GM19468 (cell line): ENCODE results near the gene B4GALT4.

Experiments
- ATAC-seq: cut with Tn5 transposase; IDR thresholded peaks from one replicate; pipeline ENCODE4 v1.9.1; 2021; ENCODE audit warnings: mild to moderate bottlenecking, moderate library complexity, moderate number of reproducible peaks; ENCODE audit not compliant: unreplicated experiment; ENCODE audit errors: extremely low read depth

B4GALT4 gene

GRCh38 chr3:119239206-119239820 is 1.4 kb downstream of the B4GALT4 start:
- no peak for ATAC-seq

- ATAC-seq: no peak
Measured at GRCh38 chr3:119238363-119238762, 2.3 kb downstream of the B4GALT4 start.

- no peak for ATAC-seq
Measured at GRCh38 chr3:119237299-119237698, 3.4 kb downstream of the B4GALT4 start.

GRCh38 chr3:119236756-119237155 is 3.9 kb downstream of the B4GALT4 start:
- ATAC-seq: no peak

GRCh38 chr3:119235151-119235550 is 5.5 kb downstream of the B4GALT4 start:
- no peak for ATAC-seq

GRCh38 chr3:119234610-119235009 is 6.1 kb downstream of the B4GALT4 start:
- no peak for ATAC-seq

- ATAC-seq: no peak
Measured at GRCh38 chr3:119230745-119231144, 9.9 kb downstream of the B4GALT4 start.

GRCh38 chr3:119230071-119230470 is 10.6 kb downstream of the B4GALT4 start:
- no peak for ATAC-seq

GRCh38 chr3:119229190-119229589 is 11.5 kb downstream of the B4GALT4 start:
- no peak for ATAC-seq

GRCh38 chr3:119228373-119229145 is 12.1 kb downstream of the B4GALT4 start:
- no peak for ATAC-seq

- ATAC-seq: no peak
Measured at GRCh38 chr3:119227070-119227850, 13.4 kb downstream of the B4GALT4 start.

- no peak for ATAC-seq
Measured at GRCh38 chr3:119225121-119225520, 15.6 kb downstream of the B4GALT4 start.

- ATAC-seq: no peak
Measured at GRCh38 chr3:119223511-119223910, 17.2 kb downstream of the B4GALT4 start.

GRCh38 chr3:119222391-119222790 is 18.3 kb downstream of the B4GALT4 start:
- ATAC-seq: no peak

- ATAC-seq: no peak
Measured at GRCh38 chr3:119221779-119222320, 18.8 kb downstream of the B4GALT4 start.

- ATAC-seq: no peak
Measured at GRCh38 chr3:119220970-119221667, 19.6 kb downstream of the B4GALT4 start.

- ATAC-seq: no peak
Measured at GRCh38 chr3:119220198-119220597, 20.5 kb downstream of the B4GALT4 start.

GRCh38 chr3:119219069-119219468 is 21.6 kb downstream of the B4GALT4 start:
- peak; percentile 99 for ATAC-seq

- ATAC-seq: no peak
Measured at GRCh38 chr3:119211803-119212202, 28.9 kb downstream of the B4GALT4 start.

GRCh38 chr3:119211193-119211592 is 29.5 kb downstream of the B4GALT4 start:
- no peak for ATAC-seq
